ENCODE data around the gene RAB6B.

The RAB6B gene

DNA sequence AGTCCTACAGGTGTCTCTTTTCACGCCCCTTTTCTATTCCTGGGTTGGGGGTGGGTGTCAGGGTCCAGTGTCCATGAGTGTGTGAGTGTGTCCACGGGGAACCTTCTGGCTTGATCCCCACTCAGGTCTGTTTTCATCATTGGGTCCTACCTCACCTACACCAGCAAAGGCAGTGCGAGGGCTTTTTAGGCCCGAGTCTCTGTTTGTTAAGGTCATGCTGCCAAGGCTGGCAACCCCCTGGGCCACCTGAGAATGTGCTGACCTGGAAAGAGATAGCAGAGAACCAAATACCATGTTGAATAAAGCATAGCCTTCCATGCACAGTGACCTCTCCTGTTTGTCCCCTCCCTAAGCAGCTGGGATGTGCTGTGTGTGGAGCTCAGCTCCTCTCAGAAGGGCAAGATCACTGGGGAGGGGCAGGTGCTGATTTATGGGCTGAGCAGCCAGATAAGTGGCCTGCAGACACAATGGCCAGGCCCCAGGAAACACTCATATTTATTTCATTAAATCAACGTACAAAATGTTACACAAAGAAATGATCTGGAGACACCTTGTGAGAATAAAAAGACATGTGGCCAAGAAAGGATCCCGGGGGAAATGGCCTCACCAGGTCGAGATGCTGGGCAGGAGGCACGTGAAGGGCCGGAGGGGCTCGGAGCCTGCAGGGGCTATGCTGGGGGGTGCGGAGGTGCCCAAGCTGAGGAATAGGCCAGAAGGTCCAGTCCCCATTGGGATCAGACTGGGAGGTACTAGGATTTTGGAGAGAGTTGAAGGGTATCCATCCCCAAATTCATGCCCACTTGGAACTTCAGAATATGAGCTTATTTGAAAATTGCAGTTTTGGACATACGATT lies 36.1 kb downstream of the RAB6B start:
- peaks cover 0 to 5% (median 0%) of the 10 kb centered on the region in 5 donors for H3K36me3 ChIP-seq (ENCODE audit: control insufficient read depth in 5 of 5, insufficient read depth in 5 of 5, low read length in 5 of 5)

DNA sequence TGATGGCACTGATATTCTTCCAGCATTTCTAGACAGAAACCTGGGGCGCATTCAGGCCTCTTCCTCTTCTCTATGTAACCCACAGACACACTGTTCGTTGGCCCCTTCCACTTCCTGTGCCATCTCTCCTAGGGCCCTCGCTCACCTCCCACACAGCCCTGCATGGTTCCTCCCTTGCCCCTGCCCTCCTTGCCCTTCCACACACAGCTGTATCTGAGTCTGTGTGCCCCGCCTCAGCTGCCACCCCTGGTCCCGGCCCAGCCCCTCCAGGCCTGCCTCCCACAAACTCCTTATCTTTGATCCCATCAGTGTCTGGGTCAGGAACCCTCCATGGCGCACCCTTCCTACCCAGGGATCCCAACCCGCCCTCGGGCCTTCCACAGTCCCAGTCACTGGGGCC lies 37.9 kb downstream of the RAB6B start:
- no peak overlapping the region for H3K9ac ChIP-seq (ENCODE audit: low read length in 5 of 5)
- H3K27me3 ChIP-seq (ENCODE audit: control insufficient read depth in 5 of 5, insufficient read depth in 4 of 5, low read length in 5 of 5), result no peaks in the 10 kb centered on the region
- no peak overlapping the region for H3K4me3 ChIP-seq (ENCODE audit: low read depth in 1 of 5, low read length in 5 of 5)
- no peaks in the 10 kb centered on the region for H3K9me3 ChIP-seq (ENCODE audit: control insufficient read depth in 5 of 5, low read length in 5 of 5)
- peaks cover 2 to 33% (median 26%) of the 10 kb centered on the region in 5 donors for H3K4me1 ChIP-seq (ENCODE audit: control insufficient read depth in 5 of 5, insufficient read depth in 5 of 5, low read length in 5 of 5)
- peaks cover 0 to 5% (median 0%) of the 10 kb centered on the region in 5 donors for H3K36me3 ChIP-seq (ENCODE audit: control insufficient read depth in 5 of 5, insufficient read depth in 5 of 5, low read length in 5 of 5)
- no peak overlapping the region for H3K27ac ChIP-seq (ENCODE audit: low read depth, low read length)

More for the DNA sequence above, 36.1 kb downstream of the RAB6B start:
- H3K27me3 ChIP-seq (ENCODE audit: control insufficient read depth in 5 of 5, insufficient read depth in 4 of 5, low read length in 5 of 5), result no peaks in the 10 kb centered on the region
- peaks cover 2 to 16% (median 11%) of the 10 kb centered on the region in 5 donors for H3K4me1 ChIP-seq (ENCODE audit: control insufficient read depth in 5 of 5, insufficient read depth in 5 of 5, low read length in 5 of 5)
- H3K4me3 ChIP-seq (ENCODE audit: low read depth in 1 of 5, low read length in 5 of 5), result no peak overlapping the region
- no peak overlapping the region for H3K27ac ChIP-seq (ENCODE audit: low read depth, low read length)
- H3K9ac ChIP-seq (ENCODE audit: low read length in 5 of 5), result no peak overlapping the region
- no peaks in the 10 kb centered on the region for H3K9me3 ChIP-seq (ENCODE audit: control insufficient read depth in 5 of 5, low read length in 5 of 5)

DNA sequence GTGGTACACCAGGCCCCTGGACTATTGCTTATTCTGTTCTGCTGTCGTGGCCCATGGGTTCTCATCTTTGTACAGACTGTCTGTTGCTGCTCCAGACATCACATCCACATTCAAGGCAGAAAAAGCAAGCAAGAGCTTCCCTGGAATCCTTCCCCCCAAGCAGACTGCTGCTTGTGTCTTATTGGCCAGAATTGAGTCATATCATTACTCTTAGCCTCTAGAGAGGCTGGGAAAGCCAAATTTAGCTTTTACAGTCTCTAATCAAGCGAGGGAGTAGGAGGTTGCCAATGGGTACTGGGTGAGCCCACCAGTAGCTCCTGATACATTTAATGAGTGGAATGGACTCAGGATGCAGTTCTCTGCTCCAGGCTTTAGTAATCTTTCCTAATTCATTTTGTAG lies 39.4 kb downstream of the RAB6B start:
- Histone ChIP-seq H3K36me3 (ENCODE audit: control insufficient read depth in 5 of 5, insufficient read depth in 5 of 5, low read length in 5 of 5) (no peaks in the 10 kb centered on the region), H3K27ac (ENCODE audit: low read depth, low read length) (no peak overlapping the region), H3K27me3 (ENCODE audit: control insufficient read depth in 5 of 5, insufficient read depth in 4 of 5, low read length in 5 of 5) (no peaks in the 10 kb centered on the region), H3K4me3 (ENCODE audit: low read depth in 1 of 5, low read length in 5 of 5) (no peak overlapping the region), H3K9ac (ENCODE audit: low read length in 5 of 5) (no peak overlapping the region), H3K4me1 (ENCODE audit: control insufficient read depth in 5 of 5, insufficient read depth in 5 of 5, low read length in 5 of 5) (peaks cover 2 to 33% (median 26%) of the 10 kb centered on the region in 5 donors), H3K9me3 (ENCODE audit: control insufficient read depth in 5 of 5, low read length in 5 of 5) (no peaks in the 10 kb centered on the region)

DNA sequence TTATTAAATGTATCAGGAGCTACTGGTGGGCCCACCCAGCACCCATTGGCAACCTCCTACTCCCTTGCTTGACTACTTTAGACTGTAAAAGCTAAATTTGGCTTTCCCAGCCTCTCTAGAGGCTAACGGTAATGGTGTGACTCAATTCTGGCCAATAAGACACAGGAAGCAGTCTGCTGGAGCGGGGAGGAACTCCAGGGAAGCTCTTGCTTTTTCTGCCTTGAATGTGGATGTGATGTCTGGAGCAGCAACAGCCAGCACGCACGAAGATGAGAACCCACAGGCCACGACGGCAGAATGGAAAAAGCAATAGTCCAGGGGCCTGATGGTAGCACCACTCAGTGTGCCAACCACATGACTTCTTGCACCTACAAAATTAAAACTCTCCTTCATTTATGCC lies 39.9 kb downstream of the RAB6B start:
- H3K4me3 ChIP-seq (ENCODE audit: low read depth in 1 of 5, low read length in 5 of 5), result no peak overlapping the region
- H3K9ac ChIP-seq (ENCODE audit: low read length in 5 of 5), result no peak overlapping the region
- H3K36me3 ChIP-seq (ENCODE audit: control insufficient read depth in 5 of 5, insufficient read depth in 5 of 5, low read length in 5 of 5), result no peaks in the 10 kb centered on the region
- H3K4me1 ChIP-seq (ENCODE audit: control insufficient read depth in 5 of 5, insufficient read depth in 5 of 5, low read length in 5 of 5), result peaks cover 2 to 33% (median 26%) of the 10 kb centered on the region in 5 donors
- no peaks in the 10 kb centered on the region for H3K27me3 ChIP-seq (ENCODE audit: control insufficient read depth in 5 of 5, insufficient read depth in 4 of 5, low read length in 5 of 5)
- H3K27ac ChIP-seq (ENCODE audit: low read depth, low read length), result no peak overlapping the region
- H3K9me3 ChIP-seq (ENCODE audit: control insufficient read depth in 5 of 5, low read length in 5 of 5), result no peaks in the 10 kb centered on the region

DNA sequence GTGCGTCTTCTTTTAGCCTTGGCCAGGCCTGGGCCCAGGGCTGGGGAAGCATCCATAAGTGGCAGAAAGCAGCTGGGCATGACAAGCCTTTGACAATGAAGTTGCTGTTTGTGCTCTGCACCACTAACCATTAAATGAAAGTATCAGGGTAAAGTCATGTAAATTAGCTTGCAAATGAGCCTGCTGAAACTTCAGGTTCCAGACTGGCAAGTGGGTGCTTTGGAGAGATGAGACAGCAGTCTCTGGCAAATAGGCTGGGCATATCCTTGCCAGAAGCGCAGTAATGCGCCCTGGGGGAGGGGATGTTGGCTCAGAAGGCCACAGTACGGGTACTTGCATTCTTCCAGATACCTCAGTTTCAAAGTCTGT lies 40.7 kb downstream of the RAB6B start:
- no peak overlapping the region for H3K4me3 ChIP-seq (ENCODE audit: low read depth in 1 of 5, low read length in 5 of 5)
- H3K27me3 ChIP-seq (ENCODE audit: control insufficient read depth in 5 of 5, insufficient read depth in 4 of 5, low read length in 5 of 5), result no peaks in the 10 kb centered on the region
- H3K36me3 ChIP-seq (ENCODE audit: control insufficient read depth in 5 of 5, insufficient read depth in 5 of 5, low read length in 5 of 5), result no peaks in the 10 kb centered on the region
- H3K27ac ChIP-seq (ENCODE audit: low read depth, low read length), result no peak overlapping the region
- no peaks in the 10 kb centered on the region for H3K9me3 ChIP-seq (ENCODE audit: control insufficient read depth in 5 of 5, low read length in 5 of 5)
- H3K4me1 ChIP-seq (ENCODE audit: control insufficient read depth in 5 of 5, insufficient read depth in 5 of 5, low read length in 5 of 5), result peaks cover 0 to 33% (median 26%) of the 10 kb centered on the region in 5 donors
- no peak overlapping the region for H3K9ac ChIP-seq (ENCODE audit: low read length in 5 of 5)

DNA sequence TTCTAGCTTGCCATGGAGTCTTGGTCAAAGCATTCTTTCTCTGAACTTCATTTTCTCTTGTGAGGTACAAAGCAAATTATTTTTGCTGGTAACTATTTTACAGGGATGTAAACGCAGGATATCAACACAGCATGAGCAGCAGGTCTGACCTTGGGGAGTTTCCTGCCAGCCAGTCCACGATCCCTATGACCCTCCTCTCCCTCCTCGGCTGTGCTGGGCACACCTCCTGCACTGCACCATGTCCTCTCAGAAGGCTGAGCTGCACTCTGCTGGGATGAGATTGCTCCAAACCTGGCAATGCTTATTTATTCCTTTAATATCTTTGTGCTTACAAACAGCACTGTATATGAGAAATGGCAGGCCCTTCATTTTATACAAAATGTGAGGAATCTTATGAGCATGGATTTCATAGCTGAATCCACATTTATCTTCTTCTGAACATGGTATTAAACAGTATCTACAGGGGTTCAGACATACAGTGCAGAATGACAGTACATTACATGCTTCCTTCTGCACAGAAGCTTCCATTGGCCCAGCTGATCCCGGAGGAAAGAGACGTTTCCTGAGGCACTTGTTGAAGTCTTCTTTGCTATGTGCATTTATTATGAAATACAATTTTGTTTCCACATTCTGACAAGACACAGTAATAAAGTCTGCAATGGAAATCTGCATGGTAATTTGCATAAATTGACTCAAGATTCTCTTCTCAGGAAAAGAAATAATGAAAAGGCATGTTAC lies 41.2 kb downstream of the RAB6B start:
- H3K9me3 ChIP-seq (ENCODE audit: control insufficient read depth in 5 of 5, low read length in 5 of 5), result no peaks in the 10 kb centered on the region
- no peak overlapping the region for H3K9ac ChIP-seq (ENCODE audit: low read length in 5 of 5)
- peaks cover 0 to 33% (median 26%) of the 10 kb centered on the region in 5 donors for H3K4me1 ChIP-seq (ENCODE audit: control insufficient read depth in 5 of 5, insufficient read depth in 5 of 5, low read length in 5 of 5)
- no peak overlapping the region for H3K27ac ChIP-seq (ENCODE audit: low read depth, low read length)
- no peaks in the 10 kb centered on the region for H3K36me3 ChIP-seq (ENCODE audit: control insufficient read depth in 5 of 5, insufficient read depth in 5 of 5, low read length in 5 of 5)
- no peak overlapping the region for H3K4me3 ChIP-seq (ENCODE audit: low read depth in 1 of 5, low read length in 5 of 5)
- H3K27me3 ChIP-seq (ENCODE audit: control insufficient read depth in 5 of 5, insufficient read depth in 4 of 5, low read length in 5 of 5), result no peaks in the 10 kb centered on the region

DNA sequence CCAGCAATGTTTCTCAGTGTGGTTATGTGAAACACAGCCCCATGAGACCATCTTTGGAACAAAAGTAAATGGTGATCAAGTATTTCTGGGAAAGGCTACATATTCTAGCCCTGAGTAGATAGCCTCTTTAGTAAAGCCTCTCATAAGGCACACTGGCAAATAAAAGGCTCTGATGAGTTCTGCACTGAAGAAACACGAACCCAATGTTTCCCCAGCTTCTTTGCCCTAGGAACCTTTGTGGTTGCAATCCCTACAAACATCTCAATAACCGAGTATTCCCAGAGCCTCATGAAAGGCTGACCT lies 41.8 kb downstream of the RAB6B start:
- Histone ChIP-seq H3K27ac (ENCODE audit: low read depth, low read length) (no peak overlapping the region), H3K36me3 (ENCODE audit: control insufficient read depth in 5 of 5, insufficient read depth in 5 of 5, low read length in 5 of 5) (no peaks in the 10 kb centered on the region), H3K4me1 (ENCODE audit: control insufficient read depth in 5 of 5, insufficient read depth in 5 of 5, low read length in 5 of 5) (peaks cover 0 to 33% (median 26%) of the 10 kb centered on the region in 5 donors), H3K4me3 (ENCODE audit: low read depth in 1 of 5, low read length in 5 of 5) (no peak overlapping the region), H3K9me3 (ENCODE audit: control insufficient read depth in 5 of 5, low read length in 5 of 5) (no peaks in the 10 kb centered on the region), H3K9ac (ENCODE audit: low read length in 5 of 5) (no peak overlapping the region), H3K27me3 (ENCODE audit: control insufficient read depth in 5 of 5, insufficient read depth in 4 of 5, low read length in 5 of 5) (no peaks in the 10 kb centered on the region)

DNA sequence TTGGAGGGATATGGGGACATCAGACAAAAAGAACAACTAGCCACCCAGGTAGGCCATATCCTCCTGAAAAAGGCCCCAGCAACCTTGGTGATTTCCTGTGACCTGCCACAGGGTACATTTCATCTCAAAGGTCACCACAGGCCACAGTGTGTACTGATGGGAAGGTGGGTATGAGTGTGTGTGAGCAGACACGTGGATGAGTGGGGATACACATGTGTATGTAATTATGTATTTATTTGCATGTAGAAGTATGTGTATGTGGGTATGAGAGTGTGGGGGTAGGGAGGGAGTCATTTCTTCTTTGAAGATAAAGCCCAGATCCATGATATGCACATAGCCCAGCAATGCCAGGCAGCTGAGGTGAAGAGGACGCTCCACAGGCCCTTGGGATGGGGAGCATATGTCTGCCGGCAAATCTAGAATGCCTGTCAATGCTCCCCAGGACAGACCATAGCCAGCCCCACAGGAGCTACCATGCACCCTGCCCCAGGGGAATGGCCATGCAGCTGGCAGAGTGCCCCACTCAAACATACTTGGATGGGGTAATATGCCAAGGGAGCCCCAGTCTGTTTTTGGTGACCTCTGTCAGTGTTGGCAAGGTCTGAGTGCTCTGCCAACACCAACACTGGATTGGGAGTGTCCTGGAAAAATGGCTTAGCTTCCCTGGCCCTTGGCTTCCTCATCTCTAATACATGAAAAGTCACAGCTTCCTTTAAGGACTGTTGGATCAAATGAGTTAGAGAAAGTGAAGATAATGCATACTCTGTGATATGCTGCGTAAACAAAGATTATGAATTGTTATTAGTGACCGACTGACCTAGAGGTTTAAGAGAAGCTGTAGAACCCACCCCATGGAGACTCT lies 42.4 kb downstream of the RAB6B start:
- Histone ChIP-seq H3K27me3 (ENCODE audit: control insufficient read depth in 5 of 5, insufficient read depth in 4 of 5, low read length in 5 of 5) (no peaks in the 10 kb centered on the region), H3K27ac (ENCODE audit: low read depth, low read length) (no peak overlapping the region), H3K4me3 (ENCODE audit: low read depth in 1 of 5, low read length in 5 of 5) (no peak overlapping the region), H3K9ac (ENCODE audit: low read length in 5 of 5) (no peak overlapping the region), H3K36me3 (ENCODE audit: control insufficient read depth in 5 of 5, insufficient read depth in 5 of 5, low read length in 5 of 5) (no peaks in the 10 kb centered on the region), H3K4me1 (ENCODE audit: control insufficient read depth in 5 of 5, insufficient read depth in 5 of 5, low read length in 5 of 5) (peaks cover 0 to 33% (median 26%) of the 10 kb centered on the region in 5 donors), H3K9me3 (ENCODE audit: control insufficient read depth in 5 of 5, low read length in 5 of 5) (no peaks in the 10 kb centered on the region)

DNA sequence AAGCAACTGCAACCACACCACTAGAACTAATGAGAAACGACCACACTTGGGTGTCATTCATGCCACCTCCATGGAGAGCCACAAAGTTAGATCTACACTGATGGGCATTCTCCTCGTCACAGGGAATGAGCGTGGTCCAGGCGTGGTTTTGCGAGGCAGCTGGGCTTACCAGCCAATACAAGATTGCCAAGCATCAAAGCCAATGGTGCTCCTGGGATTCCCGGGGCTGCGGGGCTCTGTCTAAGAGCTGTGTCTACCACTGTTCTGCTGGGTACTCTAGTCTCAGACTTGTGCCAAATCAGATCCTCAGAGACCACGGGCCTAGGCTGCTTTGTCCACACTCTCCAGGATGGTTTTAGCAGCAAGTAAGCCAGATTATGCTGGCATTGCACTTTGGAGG lies 43.8 kb downstream of the RAB6B start:
- no peak overlapping the region for H3K9ac ChIP-seq (ENCODE audit: low read length in 5 of 5)
- peaks cover 0 to 33% (median 26%) of the 10 kb centered on the region in 5 donors for H3K4me1 ChIP-seq (ENCODE audit: control insufficient read depth in 5 of 5, insufficient read depth in 5 of 5, low read length in 5 of 5)
- H3K27me3 ChIP-seq (ENCODE audit: control insufficient read depth in 5 of 5, insufficient read depth in 4 of 5, low read length in 5 of 5), result no peaks in the 10 kb centered on the region
- no peak overlapping the region for H3K27ac ChIP-seq (ENCODE audit: low read depth, low read length)
- H3K4me3 ChIP-seq (ENCODE audit: low read depth in 1 of 5, low read length in 5 of 5), result no peak overlapping the region
- H3K9me3 ChIP-seq (ENCODE audit: control insufficient read depth in 5 of 5, low read length in 5 of 5), result no peaks in the 10 kb centered on the region
- no peaks in the 10 kb centered on the region for H3K36me3 ChIP-seq (ENCODE audit: control insufficient read depth in 5 of 5, insufficient read depth in 5 of 5, low read length in 5 of 5)
